Stimulated activated CD8-positive, alpha-beta memory T cell treated with anti-CD3 and anti-CD28 coated beads, Interleukin-4, amount 100 ng/mL, for 48 hours (primary cell): ENCODE results near the gene UCK2.
A peak's percentile ranks its signal among the peaks of the same experiment; 100 is the strongest.
"Not testable (repeated sequence)": the region's sequence is repeated elsewhere in the genome, so short reads cannot be mapped to it uniquely, and the experiment has no call there.

Source experiments
- DNase-seq: peaks from one replicate; pipeline ENCODE4 v3.0.0-alpha.2; 2020

Gene UCK2

GRCh38 chr1:165827268-165828102 lies at the start of gene UCK2:
TSS of gene UCK2 (plus strand) at chr1:165827614. CDS start at chr1:165827834, 220 bp downstream.
- peak; percentile 82 for DNase-seq

- not testable (repeated sequence) for DNase-seq
Measured at GRCh38 chr1:165778197-165778596, 49.2 kb upstream of the UCK2 start.

- not testable (repeated sequence) for DNase-seq
Measured at GRCh38 chr1:165783519-165783918, 43.9 kb upstream of the UCK2 start.

- DNase-seq, result no peak
Measured at GRCh38 chr1:165787741-165788140, 39.7 kb upstream of the UCK2 start.

- no peak for DNase-seq
Measured at GRCh38 chr1:165793951-165794350, 33.5 kb upstream of the UCK2 start.

GRCh38 chr1:165795894-165796293 lies 31.5 kb upstream of the UCK2 start:
- no peak for DNase-seq

GRCh38 chr1:165799387-165799786 lies 28.0 kb upstream of the UCK2 start:
- no peak for DNase-seq

- not testable (repeated sequence) for DNase-seq
Measured at GRCh38 chr1:165804513-165804912, 22.9 kb upstream of the UCK2 start.

GRCh38 chr1:165807613-165808012 lies 19.8 kb upstream of the UCK2 start:
- DNase-seq, result no peak

- no peak for DNase-seq
Measured at GRCh38 chr1:165815725-165816124, 11.7 kb upstream of the UCK2 start.

- DNase-seq, result no peak
Measured at GRCh38 chr1:165816157-165816556, 11.3 kb upstream of the UCK2 start.

- DNase-seq, result no peak
Measured at GRCh38 chr1:165816826-165817497, 10.5 kb upstream of the UCK2 start.

GRCh38 chr1:165823552-165824268 lies 3.7 kb upstream of the UCK2 start:
- no peak for DNase-seq

- no peak for DNase-seq
Measured at GRCh38 chr1:165824269-165824643, 3.2 kb upstream of the UCK2 start.

- DNase-seq, result no peak
Measured at GRCh38 chr1:165826565-165827267, 698 bp upstream of the UCK2 start.

- peak; percentile 73 for DNase-seq
Measured at GRCh38 chr1:165828103-165828668, 772 bp downstream of the UCK2 start.

GRCh38 chr1:165828669-165829329 lies 1.4 kb downstream of the UCK2 start:
- DNase-seq, result peak; percentile 42

- no peak for DNase-seq
Measured at GRCh38 chr1:165829888-165830287, 2.5 kb downstream of the UCK2 start.

- DNase-seq, result no peak
Measured at GRCh38 chr1:165831146-165831545, 3.7 kb downstream of the UCK2 start.

- no peak for DNase-seq
Measured at GRCh38 chr1:165832902-165833301, 5.5 kb downstream of the UCK2 start.

GRCh38 chr1:165833358-165833757 lies 5.9 kb downstream of the UCK2 start:
- DNase-seq, result no peak

- DNase-seq, result no peak
Measured at GRCh38 chr1:165834229-165834628, 6.8 kb downstream of the UCK2 start.
